PC-9 (cell line): ENCODE results near the gene TCAP. TPM values are rescaled to one million over a fixed set of nuclear protein-coding genes. Genes with fewer than 3 reads are reported as not detected.
A peak's percentile ranks its signal among the peaks of the same experiment; 100 is the strongest.

Experiments used
- BruUV-seq: library from RNA; stranded (reverse); fragments of 400-500 nt; replicated peaks from 2 replicates; lab custom pipeline; 2021; lab: Mats Ljungman, UMichigan
- CTCF ChIA-PET: fragments of 300-600 bp; sonication (Branson Sonifier 250); formaldehyde crosslinking; loops from one replicate; lab custom pipeline; 2022; ENCODE audit warnings: antibody characterized with exemption; lab: Charles Lee
- POLR2A ChIA-PET: fragments of 300-600 bp; sonication (Branson Sonifier 250); formaldehyde crosslinking; loops from one replicate; lab custom pipeline; 2022; ENCODE audit warnings: antibody characterized with exemption; ENCODE audit not compliant: unreplicated experiment; lab: Charles Lee
- DNase-seq, 2 experiments: peaks; one replicate each; pipeline versions ENCODE4 v3.0.0 to v3.0.0-alpha.2; 2015 to 2022; ENCODE audit warnings: mixed read lengths in 1 of 2
- H2AFZ ChIP-seq: fragments of 200-600 bp; sonication (generic); 2 replicates; pipeline ENCODE4 v1.8.1; 2017; ENCODE audit warnings: antibody characterized with exemption
- H3F3A ChIP-seq: fragments of 200-600 bp; sonication (generic); 2 replicates; pipeline ENCODE4 v1.8.1; 2017; ENCODE audit warnings: antibody characterized with exemption, mild to moderate bottlenecking, low read depth; ENCODE audit not compliant: insufficient read depth
- H3K27ac ChIP-seq: fragments of 200-600 bp; sonication (generic); 2 replicates; pipeline ENCODE4 v1.6.1; 2016; ENCODE audit warnings: mixed run types
- H3K27me3 ChIP-seq: fragments of 200-600 bp; sonication (generic); 2 replicates; pipeline ENCODE4 v1.6.1; 2016; ENCODE audit warnings: low read depth, mixed run types; ENCODE audit not compliant: insufficient read depth
- H3K36me3 ChIP-seq: fragments of 200-600 bp; sonication (generic); 2 replicates; pipeline ENCODE4 v1.6.1; 2016; ENCODE audit warnings: low read depth, mixed run types
- H3K4me1 ChIP-seq: fragments of 200-600 bp; sonication (generic); replicated peaks from 2 replicates; pipeline ENCODE4 v1.6.1; 2016; ENCODE audit warnings: mixed run types; ENCODE audit not compliant: insufficient read depth
- H3K4me2 ChIP-seq: fragments of 200-600 bp; sonication (generic); 2 replicates; pipeline ENCODE4 v1.6.1; 2017; ENCODE audit warnings: mixed run types
- H3K4me3 ChIP-seq: fragments of 200-600 bp; sonication (generic); 2 replicates; pipeline ENCODE4 v1.6.1; 2016; ENCODE audit warnings: mixed run types
- H3K79me2 ChIP-seq: fragments of 200-600 bp; sonication (generic); 2 replicates; pipeline ENCODE4 v1.6.1; 2017; ENCODE audit warnings: low read depth, mixed run types
- H3K9me2 ChIP-seq: fragments of 200-600 bp; sonication (generic); 2 replicates; pipeline ENCODE4 v1.8.1; 2017; ENCODE audit warnings: mild to moderate bottlenecking; ENCODE audit not compliant: insufficient read depth
- H3K9me3 ChIP-seq: fragments of 200-600 bp; sonication (generic); 2 replicates; pipeline ENCODE4 v1.8.1; 2016; ENCODE audit warnings: low read depth; ENCODE audit not compliant: insufficient read depth
- H4K20me1 ChIP-seq: fragments of 200-600 bp; sonication (generic); 2 replicates; pipeline ENCODE4 v1.8.1; 2017; ENCODE audit not compliant: insufficient read depth
- EZH2 ChIP-seq: fragments of 200-600 bp; sonication (generic); IDR thresholded peaks from 2 replicates; pipeline ENCODE4 v1.8.0; 2017; ENCODE audit warnings: antibody characterized with exemption, low read depth
- intact Hi-C: fragments of 100-400 bp; cut with micrococcal nuclease; formaldehyde crosslinking; loops from one replicate; pipeline ENCODE4 v1.10.0; 2022; ENCODE audit not compliant: unreplicated experiment
- total RNA-seq: library from RNA; stranded (reverse); gene quantifications from 2 replicates; pipeline ENCODE4 v1.2.3, GENCODE V29; 2021
- TF ChIP-seq, protein P1 (sequence below): fragments of 200-600 bp; sonication (generic); conservative IDR thresholded peaks from 2 replicates; pipeline ENCODE4 v1.6.1; 2017; ENCODE audit warnings: mixed run types, antibody characterized with exemption, mild to moderate bottlenecking, moderate library complexity

Gene TCAP
- total RNA-seq, 1 experiment from 2014 or later, result 1.6 TPM

DNA sequence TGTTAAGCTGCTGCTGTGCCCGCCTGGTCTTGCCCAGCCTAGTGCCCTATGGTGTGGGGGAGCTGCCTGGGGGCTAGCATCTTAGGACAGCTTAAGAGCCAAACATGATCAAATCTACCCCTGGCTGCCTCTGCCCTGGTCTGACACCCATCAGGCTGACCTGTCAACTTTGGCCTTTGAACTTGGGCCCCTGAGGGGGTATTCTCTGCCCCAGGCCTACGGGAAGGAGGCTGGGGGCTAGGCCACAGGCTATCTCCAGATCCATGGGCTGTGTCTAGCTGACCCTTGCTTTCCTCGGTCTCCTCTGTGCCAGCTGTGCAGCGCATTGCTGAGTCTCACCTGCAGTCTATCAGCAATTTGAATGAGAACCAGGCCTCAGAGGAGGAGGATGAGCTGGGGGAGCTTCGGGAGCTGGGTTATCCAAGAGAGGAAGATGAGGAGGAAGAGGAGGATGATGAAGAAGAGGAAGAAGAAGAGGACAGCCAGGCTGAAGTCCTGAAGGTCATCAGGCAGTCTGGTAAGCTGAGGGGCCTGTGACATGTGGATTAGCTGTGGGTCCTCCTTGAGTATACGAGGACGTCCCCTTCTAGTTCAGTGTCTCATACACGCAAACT lies 31.5 kb upstream of the TCAP start:
- DNase-seq, result no peak

DNA sequence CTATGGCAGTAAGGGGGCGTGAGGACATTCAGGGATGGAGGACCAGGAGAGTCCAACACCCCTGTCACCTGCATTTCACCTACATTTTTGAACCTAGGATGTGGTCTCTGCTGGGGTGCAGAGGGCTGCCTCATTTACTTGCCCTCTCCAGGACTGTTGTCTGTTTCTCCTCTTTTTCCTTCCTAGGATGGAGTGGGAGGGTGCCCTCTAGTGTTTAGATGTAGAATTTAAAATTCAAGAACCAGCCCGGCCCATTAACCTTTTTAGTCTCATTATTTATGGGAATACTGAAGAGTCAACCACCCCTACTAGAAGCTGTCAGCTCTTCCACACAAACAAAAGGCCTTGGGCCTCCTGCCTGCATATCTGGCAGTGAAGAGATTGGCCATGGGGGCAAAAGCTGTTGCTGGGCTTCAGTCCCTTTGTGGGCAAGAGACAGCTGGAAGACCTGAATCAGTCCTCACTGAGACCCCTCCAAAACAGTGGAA lies 30.7 kb upstream of the TCAP start:
- CTCF ChIA-PET, result interaction anchor here (0.7 to 1.0 kb wide), 3 partner anchors 11 to 174 kb away, joined by 3 read pairs; no protein-coding TSS in a partner anchor

More for the DNA sequence above, 31.5 kb upstream of the TCAP start:
- Histone ChIP-seq H3K9me2 (no peaks in the 10 kb centered on the region), H3F3A (peaks cover 8% of the 10 kb centered on the region; the same call in 1 of the 2 replicates), H3K27ac (no peak overlapping the region), H3K4me1 (peaks cover 41% of the 10 kb centered on the region), H3K9me3 (no peaks in the 10 kb centered on the region), H2AFZ (no peak overlapping the region), H3K4me3 (no peak overlapping the region), H3K4me2 (no peak overlapping the region), H3K79me2 (peaks cover 15% of the 10 kb centered on the region), H4K20me1 (no peaks in the 10 kb centered on the region), H3K36me3 (no peaks in the 10 kb centered on the region), H3K27me3 (no peaks in the 10 kb centered on the region)
- BruUV-seq, result no TSS peak
- ChIA-PET CTCF (interaction anchor here (1.0 kb wide), 2 partner anchors 10 to 26 kb away, joined by 3 to 4 read pairs; no protein-coding TSS in a partner anchor), POLR2A (no interaction called here)
- no peak for TF ChIP-seq EZH2
- TF ChIP-seq, protein P1, sequence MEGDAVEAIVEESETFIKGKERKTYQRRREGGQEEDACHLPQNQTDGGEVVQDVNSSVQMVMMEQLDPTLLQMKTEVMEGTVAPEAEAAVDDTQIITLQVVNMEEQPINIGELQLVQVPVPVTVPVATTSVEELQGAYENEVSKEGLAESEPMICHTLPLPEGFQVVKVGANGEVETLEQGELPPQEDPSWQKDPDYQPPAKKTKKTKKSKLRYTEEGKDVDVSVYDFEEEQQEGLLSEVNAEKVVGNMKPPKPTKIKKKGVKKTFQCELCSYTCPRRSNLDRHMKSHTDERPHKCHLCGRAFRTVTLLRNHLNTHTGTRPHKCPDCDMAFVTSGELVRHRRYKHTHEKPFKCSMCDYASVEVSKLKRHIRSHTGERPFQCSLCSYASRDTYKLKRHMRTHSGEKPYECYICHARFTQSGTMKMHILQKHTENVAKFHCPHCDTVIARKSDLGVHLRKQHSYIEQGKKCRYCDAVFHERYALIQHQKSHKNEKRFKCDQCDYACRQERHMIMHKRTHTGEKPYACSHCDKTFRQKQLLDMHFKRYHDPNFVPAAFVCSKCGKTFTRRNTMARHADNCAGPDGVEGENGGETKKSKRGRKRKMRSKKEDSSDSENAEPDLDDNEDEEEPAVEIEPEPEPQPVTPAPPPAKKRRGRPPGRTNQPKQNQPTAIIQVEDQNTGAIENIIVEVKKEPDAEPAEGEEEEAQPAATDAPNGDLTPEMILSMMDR, result no peak
- intact Hi-C loops, result loop anchor here (5.0 kb wide), 1 partner anchor 104 kb away; the partner anchor contains the start of gene GRB7

GRCh38 chr17:39635614-39636176 lies 29.5 kb upstream of the TCAP start:
- no peaks in the 10 kb centered on the region for H3K9me2 ChIP-seq
- H3K27me3 ChIP-seq, result no peaks in the 10 kb centered on the region
- H3K36me3 ChIP-seq, result no peaks in the 10 kb centered on the region
- H3F3A ChIP-seq, result peaks cover 8% of the 10 kb centered on the region; the same call in 1 of the 2 replicates
- no peaks in the 10 kb centered on the region for H3K9me3 ChIP-seq
- CTCF ChIA-PET, result interaction anchor here (0.6 kb wide), 1 partner anchor 116 kb away, joined by 4 read pairs; no protein-coding TSS in a partner anchor
- intact Hi-C loops, result no loop called here
- H4K20me1 ChIP-seq, result no peaks in the 10 kb centered on the region; the same call in 1 of the 2 replicates
- peaks cover 40% of the 10 kb centered on the region for H3K4me1 ChIP-seq
- DNase-seq, result no peak
- POLR2A ChIA-PET, result no interaction called here
- H3K4me3 ChIP-seq, result no peak overlapping the region; the same call in 1 of the 2 replicates
- peak overlapping the region; percentile 100 for H3K4me2 ChIP-seq
- TF ChIP-seq EZH2, result no peak
- TF ChIP-seq, protein P1, result no peak
- no peak overlapping the region for H2AFZ ChIP-seq
- peaks cover 30% of the 10 kb centered on the region for H3K79me2 ChIP-seq
- TSS peak; percentile 78 for BruUV-seq
- H3K27ac ChIP-seq, result no peak overlapping the region

More for the DNA sequence above, 30.7 kb upstream of the TCAP start:
- Histone ChIP-seq H2AFZ (no peak overlapping the region), H3K4me1 (peaks cover 43% of the 10 kb centered on the region), H3K27ac (no peak overlapping the region), H3K4me3 (no peak overlapping the region), H3K27me3 (no peaks in the 10 kb centered on the region), H4K20me1 (no peaks in the 10 kb centered on the region; the same call in 1 of the 2 replicates), H3F3A (peaks cover 8% of the 10 kb centered on the region; the same call in 1 of the 2 replicates), H3K9me2 (no peaks in the 10 kb centered on the region), H3K9me3 (no peaks in the 10 kb centered on the region), H3K4me2 (no peak overlapping the region), H3K79me2 (peaks cover 23% of the 10 kb centered on the region), H3K36me3 (no peaks in the 10 kb centered on the region)
- intact Hi-C loops, result loop anchor here (5.0 kb wide), 1 partner anchor 103 kb away; the partner anchor contains the start of gene GRB7
- TF ChIP-seq, protein P1, result peak; percentile 94
- TF ChIP-seq EZH2, result no peak
- DNase-seq, result no peak
- BruUV-seq, result no TSS peak
- POLR2A ChIA-PET, result no interaction called here
